Heart left ventricle (tissue), 16 donors: Measurements from ENCODE around the gene PNPLA1. TPM values are rescaled to one million over a fixed set of nuclear protein-coding genes. Genes with fewer than 3 reads are reported as not detected.

Source experiments
- ATAC-seq, 4 donors: fragments of 200-7000 bp; cut with Tn5 transposase; one replicate each; pipeline ENCODE4 v1.9.1; 2020 to 2022; ENCODE audit warnings: moderate library complexity in 4 of 4, mild to moderate bottlenecking in 3 of 4, moderate number of reproducible peaks in 1 of 4
- DNase-seq, 5 donors: peaks; one replicate each; pipeline ENCODE4 v3.0.0-alpha.2; 2020
- H3K27ac ChIP-seq, 12 donors: fragments of 200-600 bp; sonication (generic) in 4 of 12; one replicate each; pipeline versions ENCODE4 v1.5.0 to v1.8.0; 2016 to 2022; ENCODE audit warnings: mild to moderate bottlenecking in 2 of 12
- H3K27me3 ChIP-seq, 9 donors: fragments of 200-600 bp; sonication (generic) in 2 of 9; one replicate each; pipeline versions ENCODE4 v1.5.1 to v1.8.0; 2016 to 2022; ENCODE audit warnings: mild to moderate bottlenecking in 3 of 9
- H3K36me3 ChIP-seq, 9 donors: fragments of 200-600 bp; sonication (generic) in 2 of 9; one replicate each; pipeline versions ENCODE4 v1.5.0 to v1.8.0; 2018 to 2022; ENCODE audit warnings: mild to moderate bottlenecking in 2 of 9
- H3K4me1 ChIP-seq, 12 donors: fragments of 200-600 bp; sonication (generic) in 4 of 12; one replicate each; pipeline versions ENCODE4 v1.5.0 to v1.8.0; 2016 to 2022; ENCODE audit warnings: mild to moderate bottlenecking in 3 of 12
- H3K4me3 ChIP-seq, 12 donors: fragments of 200-600 bp; sonication (generic) in 4 of 12; one replicate each; pipeline versions ENCODE4 v1.5.0 to v1.8.0; 2017 to 2022; ENCODE audit warnings: mild to moderate bottlenecking in 9 of 12, moderate library complexity in 4 of 12
- H3K9me3 ChIP-seq, 12 donors: fragments of 200-600 bp; sonication (generic) in 4 of 12; one replicate each; pipeline versions ENCODE4 v1.5.0 to v1.8.0; 2016 to 2022; ENCODE audit warnings: mild to moderate bottlenecking in 1 of 12
- CTCF ChIP-seq, 12 donors: fragments of 200-600 bp; sonication (generic) in 4 of 12; IDR thresholded peaks; one replicate each; pipeline versions ENCODE4 v1.5.0 to v1.8.0; 2018 to 2022; ENCODE audit warnings: antibody characterized with exemption in 12 of 12, mild to moderate bottlenecking in 5 of 12
- POLR2A ChIP-seq, 2 donors: fragments of 450-650 bp; IDR thresholded peaks; one replicate each; pipeline ENCODE4 v1.6.1; 2017; ENCODE audit warnings: antibody characterized with exemption in 2 of 2, mild to moderate bottlenecking in 2 of 2, moderate library complexity in 2 of 2
- WGBS, 4 donors: extraction: QIAGEN DNeasy Blood & Tissue Kit in 2 of 4; methylation state at CpG; one replicate each; pipeline versions ENCODE4 v1.1.5 to v1.1.7; 2013 to 2018; 5-methylcytosine and 5-hydroxymethylcytosine counted together
- intact Hi-C, 10 donors: fragments of 100-400 bp; cut with DNase I; formaldehyde crosslinking; loops; one replicate each; pipeline versions ENCODE4 v1.11.1 to v1.14.2; 2022
- polyA plus RNA-seq, 2 donors: library from polyadenylated mRNA; stranded (reverse); fragments of 200-250 nt; gene quantifications; one replicate each; pipeline ENCODE4 v1.2.3, GENCODE V29; 2013
- total RNA-seq, 9 donors: library from RNA; depleted of rRNA in 2 of 9; stranded (reverse); fragments of >200 nt in 2 of 9; fragmentation: NEBNext Ultra II Directional in 3 of 9; extraction: Animal tissue kit (Norgen Biotek cat#: 25700) in 3 of 9; gene quantifications; one replicate each; pipeline versions ENCODE4 v1.1.0 to v1.2.4, GENCODE V29; 2016 to 2023
- donor health status: ischemic (EF 13 %, LVEDD 7.1; RV severe dilation, severe dysfunction).
- donor health status: healthy with polysubstance abuse.
- donor health status: DM: no; HTN: yes; CAD: no.
- donor health status: DM: no; HTN: no; CAD: no.
- donor health status: ischemic (EF 25% LVEDD 6.9; RV normal size, moderate dysfunction).
- donor health status: ischemic (EF 25% LVEDD 5.7; RV mildly dilated, moderate dysfunction).
- donor health status: healthy.
- donor health status: DM: yes; HTN: yes; CAD: no.
- donor health status: ischemic (EF 35%, LVEDD 5.7; RV mildly dilated, moderate dysfunction).
- donor health status: nonischemic (EF 11% LVEDD 7.7; RV severe dilation, severe dysfunction).
- donor health status: DM: yes; HTN: yes; CAD: no.
- donor health status: PGD.
- donor health status: ischemic (EF 29% LVEDD 5.4; RV normal size, mild dysfunction).
- donor health status: nonischemic (EF 23%, LVEDD 6.1; RV moderate dilation, normal function).

The PNPLA1 gene
- total and polyA plus RNA-seq, 11 donors: 0.06 to 0.41 TPM; not detected in 9

GRCh38 chr6:36309900-36310299 is 40.0 kb downstream of the PNPLA1 start:
- WGBS, 4 donors: 86 to 95% (median 91%) methylated on average over 2 of the region's 2 CpGs
- Histone ChIP-seq H3K9me3 (no peaks in the 10 kb centered on the region), H3K4me3 (no peak overlapping the region), H3K4me1 (peaks cover 0 to 8% (median 0%) of the 10 kb centered on the region in 12 donors), H3K27ac (no peak overlapping the region), H3K27me3 (peaks cover 0 to 7% (median 0%) of the 10 kb centered on the region in 9 donors), H3K36me3 (no peaks in the 10 kb centered on the region)
- intact Hi-C loops: loop anchor here in 1 of 10 donors (5.0 kb wide), 1 partner anchor 32 kb away; no protein-coding TSS in a partner anchor
- no peak for TF ChIP-seq POLR2A (IDR thresholded peaks at IDR 0.05)
- no peak for TF ChIP-seq CTCF (IDR thresholded peaks at IDR 0.05)
- ATAC-seq (no peak), DNase-seq (no peak)

- Histone ChIP-seq H3K9me3 (no peaks in the 10 kb centered on the region), H3K4me1 (peaks cover 0 to 8% (median 0%) of the 10 kb centered on the region in 12 donors), H3K36me3 (no peaks in the 10 kb centered on the region), H3K27me3 (peaks cover 0 to 7% (median 0%) of the 10 kb centered on the region in 9 donors), H3K4me3 (no peak overlapping the region), H3K27ac (no peak overlapping the region)
- DNase-seq (no peak), ATAC-seq (peak in 2 of 4 donors; percentile 18 to 41)
- 65 to 79% (median 73%) methylated on average over 8 of the region's 8 CpGs for WGBS, 4 donors
- intact Hi-C loops: no loop called here
- no peak for TF ChIP-seq POLR2A (IDR thresholded peaks at IDR 0.05)
- no peak for TF ChIP-seq CTCF (IDR thresholded peaks at IDR 0.05)
These were observed 43.2 kb downstream of the PNPLA1 start for GRCh38 chr6:36312854-36313648.

- 86 to 95% (median 92%) methylated on average over 4 of the region's 4 CpGs for WGBS, 4 donors
- TF ChIP-seq CTCF (IDR thresholded peaks at IDR 0.05): no peak
- TF ChIP-seq POLR2A (IDR thresholded peaks at IDR 0.05): no peak
- DNase-seq: no peak
- Histone ChIP-seq H3K9me3 (no peaks in the 10 kb centered on the region), H3K4me3 (no peak overlapping the region), H3K27me3 (peaks cover 0 to 7% (median 0%) of the 10 kb centered on the region in 9 donors), H3K36me3 (no peaks in the 10 kb centered on the region), H3K4me1 (peaks cover 0 to 8% (median 0%) of the 10 kb centered on the region in 12 donors), H3K27ac (no peak overlapping the region)
- intact Hi-C loops: no loop called here
- ATAC-seq: no peak
These were observed 43.7 kb downstream of the PNPLA1 start for GRCh38 chr6:36313649-36313936.

- 77 to 89% (median 84%) methylated on average over 3 of the region's 3 CpGs for WGBS, 4 donors
- H3K4me3 ChIP-seq: no peak overlapping the region
- H3K9me3 ChIP-seq: no peaks in the 10 kb centered on the region
- no peak for DNase-seq
- no peaks in the 10 kb centered on the region for H3K36me3 ChIP-seq
- no peak for ATAC-seq
- H3K4me1 ChIP-seq: peaks cover 0 to 8% (median 0%) of the 10 kb centered on the region in 12 donors
- H3K27me3 ChIP-seq: peaks cover 0 to 7% (median 0%) of the 10 kb centered on the region in 9 donors
- no peak overlapping the region for H3K27ac ChIP-seq
- intact Hi-C loops: no loop called here
- TF ChIP-seq POLR2A (IDR thresholded peaks at IDR 0.05): no peak
- TF ChIP-seq CTCF (IDR thresholded peaks at IDR 0.05): no peak
These were observed 44.6 kb downstream of the PNPLA1 start for GRCh38 chr6:36314221-36315014.
